Calu3 (cell line): ENCODE data around the gene KIR3DL1. TPM values are rescaled to one million over a fixed set of nuclear protein-coding genes. Genes with fewer than 3 reads are reported as not detected.
"Not testable (repeated sequence)": the region's sequence is repeated elsewhere in the genome, so short reads cannot be mapped to it uniquely, and the experiment has no call there.

Source experiments
- BruUV-seq: library from RNA; stranded (reverse); fragments of 400-500 nt; replicated peaks from 2 replicates; lab custom pipeline; 2021; lab: Mats Ljungman, UMichigan
- CTCF ChIA-PET: fragments of 300-600 bp; sonication (Branson Sonifier 250); formaldehyde crosslinking; loops from one replicate; lab custom pipeline; 2022; ENCODE audit warnings: antibody characterized with exemption; lab: Charles Lee
- DNase-seq: peaks from one replicate; pipeline ENCODE4 v3.0.0; 2022
- H3K27ac Mint-ChIP-seq: one replicate; pipeline ENCODE4 v1.8.0; 2022; ENCODE audit warnings: mixed read lengths; ENCODE audit not compliant: unreplicated experiment
- H3K27me3 Mint-ChIP-seq: one replicate; pipeline ENCODE4 v1.8.0; 2022; ENCODE audit warnings: mixed read lengths; ENCODE audit not compliant: unreplicated experiment
- H3K36me3 Mint-ChIP-seq: one replicate; pipeline ENCODE4 v1.8.0; 2022; ENCODE audit warnings: mild to moderate bottlenecking, moderate library complexity, mixed read lengths; ENCODE audit not compliant: insufficient read depth, unreplicated experiment
- H3K4me1 Mint-ChIP-seq: one replicate; pipeline ENCODE4 v1.8.0; 2022; ENCODE audit warnings: mild to moderate bottlenecking, low read depth, mixed read lengths; ENCODE audit not compliant: unreplicated experiment
- H3K4me3 Mint-ChIP-seq: one replicate; pipeline ENCODE4 v1.8.0; 2022; ENCODE audit warnings: mild to moderate bottlenecking, low read depth, moderate library complexity, mixed read lengths; ENCODE audit not compliant: unreplicated experiment
- H3K9me3 Mint-ChIP-seq: one replicate; pipeline ENCODE4 v1.8.0; 2022; ENCODE audit warnings: low read depth, mixed read lengths; ENCODE audit not compliant: unreplicated experiment
- CTCF ChIP-seq: fragments of 200-600 bp; IDR thresholded peaks from one replicate; pipeline ENCODE4 v1.8.0; 2022; ENCODE audit warnings: antibody characterized with exemption; ENCODE audit not compliant: unreplicated experiment
- intact Hi-C: fragments of 100-400 bp; cut with micrococcal nuclease; formaldehyde crosslinking; loops from one replicate; pipeline ENCODE4 v1.10.0; 2022; ENCODE audit not compliant: unreplicated experiment
- total RNA-seq: library from RNA; stranded (reverse); gene quantifications from 2 replicates; pipeline ENCODE4 v1.2.3, GENCODE V29; 2022

Gene KIR3DL1
- total RNA-seq, 1 experiment from 2014 or later = not detected

- intact Hi-C loops = no loop called here
- H3K4me3 Mint-ChIP-seq = no peak overlapping the region
- DNase-seq = no peak
- H3K4me1 Mint-ChIP-seq = no peaks in the 10 kb centered on the region
- peaks cover 2% of the 10 kb centered on the region for H3K9me3 Mint-ChIP-seq
- H3K27me3 Mint-ChIP-seq = peaks cover 93% of the 10 kb centered on the region
- BruUV-seq = no TSS peak
- no peaks in the 10 kb centered on the region for H3K36me3 Mint-ChIP-seq
- TF ChIP-seq CTCF = no peak
- H3K27ac Mint-ChIP-seq = no peak overlapping the region
- CTCF ChIA-PET = interaction anchor here (0.6 kb wide), 1 partner anchor 10 kb away, joined by 3 read pairs; no protein-coding TSS in a partner anchor
These were observed 10.4 kb upstream of the KIR3DL1 start for GRCh38 chr19:54805665-54806515.

GRCh38 chr19:54806516-54806838 is 9.8 kb upstream of the KIR3DL1 start:
- H3K4me3 Mint-ChIP-seq = no peak overlapping the region
- no peaks in the 10 kb centered on the region for H3K4me1 Mint-ChIP-seq
- intact Hi-C loops = no loop called here
- no peaks in the 10 kb centered on the region for H3K36me3 Mint-ChIP-seq
- no peak for DNase-seq
- no peaks in the 10 kb centered on the region for H3K9me3 Mint-ChIP-seq
- CTCF ChIA-PET = no interaction called here
- no TSS peak for BruUV-seq
- H3K27me3 Mint-ChIP-seq = peaks cover 98% of the 10 kb centered on the region
- TF ChIP-seq CTCF = no peak
- no peak overlapping the region for H3K27ac Mint-ChIP-seq

GRCh38 chr19:54814571-54814970 is 1.7 kb upstream of the KIR3DL1 start:
- H3K27me3 Mint-ChIP-seq = peaks cover 56% of the 10 kb centered on the region
- CTCF ChIA-PET, H3K36me3 Mint-ChIP-seq, H3K27ac Mint-ChIP-seq, H3K4me1 Mint-ChIP-seq, H3K9me3 Mint-ChIP-seq, H3K4me3 Mint-ChIP-seq, DNase-seq, BruUV-seq, intact Hi-C loops: not testable (repeated sequence)

GRCh38 chr19:54817670-54818536 is 1.6 kb downstream of the KIR3DL1 start:
- DNase-seq = no peak
- Mint-ChIP-seq H3K9me3 (no peaks in the 10 kb centered on the region), H3K36me3 (no peaks in the 10 kb centered on the region), H3K4me3 (no peak overlapping the region), H3K4me1 (no peaks in the 10 kb centered on the region), H3K27ac (no peak overlapping the region), H3K27me3 (peaks cover 53% of the 10 kb centered on the region)
- BruUV-seq = no TSS peak
- no peak for TF ChIP-seq CTCF
- intact Hi-C loops = no loop called here
- CTCF ChIA-PET = no interaction called here

GRCh38 chr19:54824416-54824815 is 8.1 kb downstream of the KIR3DL1 start:
- H3K27me3 Mint-ChIP-seq = peaks cover 67% of the 10 kb centered on the region
- DNase-seq, H3K4me1 Mint-ChIP-seq, H3K4me3 Mint-ChIP-seq, intact Hi-C loops, H3K9me3 Mint-ChIP-seq, H3K36me3 Mint-ChIP-seq, H3K27ac Mint-ChIP-seq, BruUV-seq, CTCF ChIA-PET: not testable (repeated sequence)

- intact Hi-C loops, H3K4me1 Mint-ChIP-seq, H3K27ac Mint-ChIP-seq, DNase-seq, H3K4me3 Mint-ChIP-seq, H3K9me3 Mint-ChIP-seq, CTCF ChIA-PET, BruUV-seq, H3K36me3 Mint-ChIP-seq: not testable (repeated sequence)
- H3K27me3 Mint-ChIP-seq = peaks cover 67% of the 10 kb centered on the region
These were observed 9.1 kb downstream of the KIR3DL1 start for GRCh38 chr19:54825326-54825725.

GRCh38 chr19:54828064-54828463 is 11.8 kb downstream of the KIR3DL1 start:
- H3K27ac Mint-ChIP-seq, H3K4me3 Mint-ChIP-seq, CTCF ChIA-PET, DNase-seq, H3K36me3 Mint-ChIP-seq, H3K9me3 Mint-ChIP-seq, H3K4me1 Mint-ChIP-seq, intact Hi-C loops, BruUV-seq: not testable (repeated sequence)
- peaks cover 60% of the 10 kb centered on the region for H3K27me3 Mint-ChIP-seq
